ENCODE measurements around the gene KCTD16.
A peak's percentile ranks its signal among the peaks of the same experiment; 100 is the strongest.

Gene KCTD16

GRCh38 chr5:144156767-144157171, 13.9 kb upstream of the KCTD16 start:
- DNase-seq (ENCODE audit: low spot score), result no peak
- Histone ChIP-seq H3K9me3 (ENCODE audit: severe bottlenecking) (no peaks in the 10 kb centered on the region), H3K27ac (ENCODE audit: poor library complexity, severe bottlenecking) (no peak overlapping the region), H3K4me3 (ENCODE audit: severe bottlenecking) (no peak overlapping the region), H3K4me1 (ENCODE audit: insufficient read depth, poor library complexity, severe bottlenecking) (no peaks in the 10 kb centered on the region), H3K27me3 (ENCODE audit: insufficient read depth, poor library complexity, severe bottlenecking) (no peaks in the 10 kb centered on the region), H3K36me3 (ENCODE audit: low read depth) (peaks cover 38% of the 10 kb centered on the region)
- ATAC-seq (ENCODE audit: low read depth), result 0 out of 3 replicates have a peak, but pooled peaks have one; percentile 40
- TF ChIP-seq CTCF (IDR thresholded peaks at IDR 0.05; ENCODE audit: poor library complexity, severe bottlenecking), result no peak

GRCh38 chr5:144162686-144163085, 8.0 kb upstream of the KCTD16 start:
- Histone ChIP-seq H3K4me1 (ENCODE audit: insufficient read depth, poor library complexity, severe bottlenecking) (peaks cover 8% of the 10 kb centered on the region), H3K9me3 (ENCODE audit: severe bottlenecking) (no peaks in the 10 kb centered on the region), H3K36me3 (ENCODE audit: low read depth) (peaks cover 95% of the 10 kb centered on the region), H3K27me3 (ENCODE audit: insufficient read depth, poor library complexity, severe bottlenecking) (no peaks in the 10 kb centered on the region), H3K27ac (ENCODE audit: poor library complexity, severe bottlenecking) (no peak overlapping the region), H3K4me3 (ENCODE audit: severe bottlenecking) (no peak overlapping the region)
- no peak for DNase-seq (ENCODE audit: low spot score)
- no peak for ATAC-seq (ENCODE audit: low read depth)
- TF ChIP-seq CTCF (IDR thresholded peaks at IDR 0.05; ENCODE audit: poor library complexity, severe bottlenecking), result no peak

GRCh38 chr5:144166696-144167095, 4.0 kb upstream of the KCTD16 start:
- DNase-seq (ENCODE audit: low spot score), result no peak
- H3K27ac ChIP-seq (ENCODE audit: poor library complexity, severe bottlenecking), result no peak overlapping the region
- TF ChIP-seq CTCF (IDR thresholded peaks at IDR 0.05; ENCODE audit: poor library complexity, severe bottlenecking), result no peak
- peaks cover 82% of the 10 kb centered on the region for H3K36me3 ChIP-seq (ENCODE audit: low read depth)
- no peaks in the 10 kb centered on the region for H3K27me3 ChIP-seq (ENCODE audit: insufficient read depth, poor library complexity, severe bottlenecking)
- peaks cover 26% of the 10 kb centered on the region for H3K4me1 ChIP-seq (ENCODE audit: insufficient read depth, poor library complexity, severe bottlenecking)
- no peak overlapping the region for H3K4me3 ChIP-seq (ENCODE audit: severe bottlenecking)
- ATAC-seq (ENCODE audit: low read depth), result no peak
- H3K9me3 ChIP-seq (ENCODE audit: severe bottlenecking), result no peaks in the 10 kb centered on the region

- H3K36me3 ChIP-seq (ENCODE audit: low read depth), result peaks cover 69% of the 10 kb centered on the region
- peaks cover 26% of the 10 kb centered on the region for H3K4me1 ChIP-seq (ENCODE audit: insufficient read depth, poor library complexity, severe bottlenecking)
- H3K4me3 ChIP-seq (ENCODE audit: severe bottlenecking), result no peak overlapping the region
- no peaks in the 10 kb centered on the region for H3K9me3 ChIP-seq (ENCODE audit: severe bottlenecking)
- DNase-seq (ENCODE audit: low spot score) (no peak), ATAC-seq (ENCODE audit: low read depth) (no peak)
- H3K27ac ChIP-seq (ENCODE audit: poor library complexity, severe bottlenecking), result no peak overlapping the region
- no peak for TF ChIP-seq CTCF (IDR thresholded peaks at IDR 0.05; ENCODE audit: poor library complexity, severe bottlenecking)
- H3K27me3 ChIP-seq (ENCODE audit: insufficient read depth, poor library complexity, severe bottlenecking), result no peaks in the 10 kb centered on the region
Measured at GRCh38 chr5:144167998-144168397, 2.7 kb upstream of the KCTD16 start.

- Histone ChIP-seq H3K4me1 (ENCODE audit: insufficient read depth, poor library complexity, severe bottlenecking) (peaks cover 26% of the 10 kb centered on the region), H3K36me3 (ENCODE audit: low read depth) (peaks cover 51% of the 10 kb centered on the region), H3K27ac (ENCODE audit: poor library complexity, severe bottlenecking) (peak overlapping the region; percentile 24), H3K9me3 (ENCODE audit: severe bottlenecking) (no peaks in the 10 kb centered on the region), H3K27me3 (ENCODE audit: insufficient read depth, poor library complexity, severe bottlenecking) (no peaks in the 10 kb centered on the region), H3K4me3 (ENCODE audit: severe bottlenecking) (peak overlapping the region; percentile 89)
- TF ChIP-seq CTCF (IDR thresholded peaks at IDR 0.05; ENCODE audit: poor library complexity, severe bottlenecking), result no peak
- DNase-seq (ENCODE audit: low spot score), result no peak
- ATAC-seq (ENCODE audit: low read depth), result peak; percentile 1; the same call in 1 of the 3 replicates
Measured at GRCh38 chr5:144169904-144170275, 783 bp upstream of the KCTD16 start.

Measured in RWPE2 (cell line).